Measurements from ENCODE around the gene RFNG. TPM values are rescaled to one million over a fixed set of nuclear protein-coding genes. Genes with fewer than 3 reads are reported as not detected.

The RFNG gene
- total and polyA plus RNA-seq, 2 of the 13 experiments (the other 11 are each of a cell fraction or from before 2014, with no cell fraction given), result 61.4 to 64.0 TPM

DNA sequence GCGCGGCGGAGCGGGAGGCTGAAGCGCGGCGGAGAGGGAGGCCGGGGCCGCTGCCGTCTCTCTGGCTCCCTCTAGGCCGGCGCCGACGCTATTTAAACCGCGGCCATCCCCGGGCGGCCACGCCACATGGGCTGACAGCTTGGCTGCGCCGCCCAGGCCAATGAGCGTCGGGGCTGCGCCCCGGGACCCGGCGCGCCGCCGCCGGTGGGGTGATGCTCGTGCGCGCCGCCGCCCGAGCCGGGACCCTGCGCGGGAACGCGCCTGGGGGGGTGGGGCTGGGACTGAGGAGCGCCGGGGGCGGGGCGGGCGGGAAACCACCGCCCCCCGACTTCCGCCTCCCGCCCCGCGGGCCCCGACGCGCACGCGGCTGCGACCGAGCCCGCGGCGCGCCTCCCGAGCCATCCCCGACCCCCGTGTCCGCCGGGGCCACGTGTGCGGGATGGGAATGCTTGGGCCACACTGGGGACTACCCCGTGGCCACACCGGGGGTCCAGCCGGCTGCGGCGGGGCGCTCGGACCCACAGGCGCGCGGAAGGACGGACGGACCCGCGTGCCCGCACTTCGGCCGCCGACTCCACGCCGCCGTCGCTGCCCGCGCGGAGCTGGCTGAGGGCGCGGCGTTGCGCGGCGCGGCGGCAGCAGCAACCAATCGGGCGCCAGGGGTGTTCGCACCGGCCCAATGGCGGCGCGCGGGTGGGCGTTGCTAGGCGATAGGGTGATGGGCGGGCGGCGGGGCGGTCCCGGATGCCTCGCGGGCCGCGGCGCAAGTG is 46.7 kb upstream of the RFNG start, which contains the start of gene FASN (continued):
- TF ChIP-seq RFX5 (IDR thresholded peaks at IDR 0.05; ENCODE audit: low read depth, low read length), result peak; percentile 93
- no peak for TF ChIP-seq NAIF1 (CRISPR knock-in tag; IDR thresholded peaks at IDR 0.05; ENCODE audit: borderline replicate concordance)
- TF ChIP-seq, protein P1, sequence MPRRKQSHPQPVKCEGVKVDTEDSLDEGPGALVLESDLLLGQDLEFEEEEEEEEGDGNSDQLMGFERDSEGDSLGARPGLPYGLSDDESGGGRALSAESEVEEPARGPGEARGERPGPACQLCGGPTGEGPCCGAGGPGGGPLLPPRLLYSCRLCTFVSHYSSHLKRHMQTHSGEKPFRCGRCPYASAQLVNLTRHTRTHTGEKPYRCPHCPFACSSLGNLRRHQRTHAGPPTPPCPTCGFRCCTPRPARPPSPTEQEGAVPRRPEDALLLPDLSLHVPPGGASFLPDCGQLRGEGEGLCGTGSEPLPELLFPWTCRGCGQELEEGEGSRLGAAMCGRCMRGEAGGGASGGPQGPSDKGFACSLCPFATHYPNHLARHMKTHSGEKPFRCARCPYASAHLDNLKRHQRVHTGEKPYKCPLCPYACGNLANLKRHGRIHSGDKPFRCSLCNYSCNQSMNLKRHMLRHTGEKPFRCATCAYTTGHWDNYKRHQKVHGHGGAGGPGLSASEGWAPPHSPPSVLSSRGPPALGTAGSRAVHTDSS (CRISPR knock-in tag; conservative IDR thresholded peaks at IDR 0.05), result 0 out of 2 replicates have a peak, but pooled peaks have one; percentile 80
- no peak; the same call in 1 of the 2 replicates for TF ChIP-seq GATAD2A (CRISPR knock-in tag; IDR thresholded peaks at IDR 0.05)
- TF ChIP-seq NFE2L1 (CRISPR knock-in tag; IDR thresholded peaks at IDR 0.05; ENCODE audit: borderline replicate concordance), result no peak
- no peak for TF ChIP-seq MBD4 (IDR thresholded peaks at IDR 0.05; ENCODE audit: borderline replicate concordance, low read length)
- TF ChIP-seq ZNF264 (CRISPR knock-in tag; IDR thresholded peaks at IDR 0.05), result no peak
- TF ChIP-seq ZNF33A (CRISPR knock-in tag; IDR thresholded peaks at IDR 0.05; ENCODE audit: borderline replicate concordance), result no peak
- no peak for TF ChIP-seq TCF12 (IDR thresholded peaks at IDR 0.05)
- TF ChIP-seq TCF12 (CRISPR knock-in tag; IDR thresholded peaks at IDR 0.05), result no peak; the same call in 1 of the 2 replicates
- TF ChIP-seq ZNF766 (CRISPR knock-in tag; IDR thresholded peaks at IDR 0.05; ENCODE audit: borderline replicate concordance), result peak; percentile 91; the same call in 1 of the 2 replicates
- TF ChIP-seq ZNF484 (CRISPR knock-in tag; IDR thresholded peaks at IDR 0.05; ENCODE audit: borderline replicate concordance, low read depth), result peak; percentile 89; the same call in 1 of the 2 replicates
- TF ChIP-seq, protein P2, sequence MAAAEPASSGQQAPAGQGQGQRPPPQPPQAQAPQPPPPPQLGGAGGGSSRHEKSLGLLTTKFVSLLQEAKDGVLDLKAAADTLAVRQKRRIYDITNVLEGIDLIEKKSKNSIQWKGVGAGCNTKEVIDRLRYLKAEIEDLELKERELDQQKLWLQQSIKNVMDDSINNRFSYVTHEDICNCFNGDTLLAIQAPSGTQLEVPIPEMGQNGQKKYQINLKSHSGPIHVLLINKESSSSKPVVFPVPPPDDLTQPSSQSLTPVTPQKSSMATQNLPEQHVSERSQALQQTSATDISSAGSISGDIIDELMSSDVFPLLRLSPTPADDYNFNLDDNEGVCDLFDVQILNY (CRISPR knock-in tag; conservative IDR thresholded peaks at IDR 0.05), result no peak
- TF ChIP-seq EHMT2 (IDR thresholded peaks at IDR 0.05; ENCODE audit: borderline replicate concordance, low read depth, low read length), result no peak
- TF ChIP-seq HNRNPLL (IDR thresholded peaks at IDR 0.05; ENCODE audit: low read depth, low read length, poor library complexity, severe bottlenecking), result peak; percentile 73
- no peak for TF ChIP-seq DPF2 (CRISPR knock-in tag; IDR thresholded peaks at IDR 0.05; ENCODE audit: borderline replicate concordance, low read depth)
- peak; percentile 23; the same call in 1 of the 2 replicates for TF ChIP-seq HES4 (CRISPR knock-in tag; IDR thresholded peaks at IDR 0.05; ENCODE audit: borderline replicate concordance)
- TF ChIP-seq POLR2A (IDR thresholded peaks at IDR 0.05; ENCODE audit: insufficient read depth in 1 of 2, low read depth in 2 of 2, low read length in 2 of 2), result peak in 1 of 2 experiments; percentile 96; a peak in 2 of 4 replicates
- peak; percentile 29 for TF ChIP-seq ZNF709 (CRISPR knock-in tag; IDR thresholded peaks at IDR 0.05)
- TF ChIP-seq EP300 (IDR thresholded peaks at IDR 0.05; ENCODE audit: low read depth in 2 of 2, low read length in 2 of 2), result peak; percentile 31 to 55; a peak in 2 of 4 replicates
- 0 out of 2 replicates have a peak, but pooled peaks have one; percentile 2 for TF ChIP-seq EP300 (CRISPR knock-in tag; IDR thresholded peaks at IDR 0.05; ENCODE audit: borderline replicate concordance)
- peak; percentile 92; the same call in 1 of the 2 replicates for TF ChIP-seq ZNF816 (CRISPR knock-in tag; IDR thresholded peaks at IDR 0.05; ENCODE audit: borderline replicate concordance)
- no peak for TF ChIP-seq SNRNP70 (IDR thresholded peaks at IDR 0.05; ENCODE audit: low read depth, low read length)
- TF ChIP-seq, protein P3, sequence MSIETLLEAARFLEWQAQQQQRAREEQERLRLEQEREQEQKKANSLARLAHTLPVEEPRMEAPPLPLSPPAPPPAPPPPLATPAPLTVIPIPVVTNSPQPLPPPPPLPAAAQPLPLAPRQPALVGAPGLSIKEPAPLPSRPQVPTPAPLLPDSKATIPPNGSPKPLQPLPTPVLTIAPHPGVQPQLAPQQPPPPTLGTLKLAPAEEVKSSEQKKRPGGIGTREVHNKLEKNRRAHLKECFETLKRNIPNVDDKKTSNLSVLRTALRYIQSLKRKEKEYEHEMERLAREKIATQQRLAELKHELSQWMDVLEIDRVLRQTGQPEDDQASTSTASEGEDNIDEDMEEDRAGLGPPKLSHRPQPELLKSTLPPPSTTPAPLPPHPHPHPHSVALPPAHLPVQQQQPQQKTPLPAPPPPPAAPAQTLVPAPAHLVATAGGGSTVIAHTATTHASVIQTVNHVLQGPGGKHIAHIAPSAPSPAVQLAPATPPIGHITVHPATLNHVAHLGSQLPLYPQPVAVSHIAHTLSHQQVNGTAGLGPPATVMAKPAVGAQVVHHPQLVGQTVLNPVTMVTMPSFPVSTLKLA (IDR thresholded peaks at IDR 0.05), result peak; percentile 29; the same call in 1 of the 2 replicates
- TF ChIP-seq ZBTB21 (CRISPR knock-in tag; IDR thresholded peaks at IDR 0.05), result no peak
- TF ChIP-seq ZBTB8A (CRISPR knock-in tag; IDR thresholded peaks at IDR 0.05; ENCODE audit: borderline replicate concordance, low read depth), result no peak
